Heart left ventricle (tissue), 13 donors: ENCODE measurements around the gene OLR1.

Experiments
- CTCF ChIP-seq, 12 donors: fragments of 200-600 bp; sonication (generic) in 4 of 12; IDR thresholded peaks; one replicate each; pipeline versions ENCODE4 v1.5.0 to v1.8.0; 2018 to 2022; ENCODE audit warnings: antibody characterized with exemption in 12 of 12, mild to moderate bottlenecking in 5 of 12
- POLR2A ChIP-seq, 2 donors: fragments of 450-650 bp; IDR thresholded peaks; one replicate each; pipeline ENCODE4 v1.6.1; 2017; ENCODE audit warnings: antibody characterized with exemption in 2 of 2, mild to moderate bottlenecking in 2 of 2, moderate library complexity in 2 of 2
- donor health status: ischemic (EF 13 %, LVEDD 7.1; RV severe dilation, severe dysfunction).
- donor health status: DM: no; HTN: yes; CAD: no.
- donor health status: DM: no; HTN: no; CAD: no.
- donor health status: ischemic (EF 25% LVEDD 6.9; RV normal size, moderate dysfunction).
- donor health status: ischemic (EF 25% LVEDD 5.7; RV mildly dilated, moderate dysfunction).
- donor health status: ischemic (EF 35%, LVEDD 5.7; RV mildly dilated, moderate dysfunction).
- donor health status: nonischemic (EF 11% LVEDD 7.7; RV severe dilation, severe dysfunction).
- donor health status: DM: yes; HTN: yes; CAD: no.
- donor health status: PGD.
- donor health status: ischemic (EF 29% LVEDD 5.4; RV normal size, mild dysfunction).
- donor health status: nonischemic (EF 23%, LVEDD 6.1; RV moderate dilation, normal function).

GRCh38 chr12:10207136-10207535, 35.2 kb upstream of the OLR1 start:
- TF ChIP-seq CTCF (IDR thresholded peaks at IDR 0.05) (no peak), POLR2A (IDR thresholded peaks at IDR 0.05) (no peak)
